ENCODE measurements around the gene CCIN.

- TF ChIP-seq, protein P1, sequence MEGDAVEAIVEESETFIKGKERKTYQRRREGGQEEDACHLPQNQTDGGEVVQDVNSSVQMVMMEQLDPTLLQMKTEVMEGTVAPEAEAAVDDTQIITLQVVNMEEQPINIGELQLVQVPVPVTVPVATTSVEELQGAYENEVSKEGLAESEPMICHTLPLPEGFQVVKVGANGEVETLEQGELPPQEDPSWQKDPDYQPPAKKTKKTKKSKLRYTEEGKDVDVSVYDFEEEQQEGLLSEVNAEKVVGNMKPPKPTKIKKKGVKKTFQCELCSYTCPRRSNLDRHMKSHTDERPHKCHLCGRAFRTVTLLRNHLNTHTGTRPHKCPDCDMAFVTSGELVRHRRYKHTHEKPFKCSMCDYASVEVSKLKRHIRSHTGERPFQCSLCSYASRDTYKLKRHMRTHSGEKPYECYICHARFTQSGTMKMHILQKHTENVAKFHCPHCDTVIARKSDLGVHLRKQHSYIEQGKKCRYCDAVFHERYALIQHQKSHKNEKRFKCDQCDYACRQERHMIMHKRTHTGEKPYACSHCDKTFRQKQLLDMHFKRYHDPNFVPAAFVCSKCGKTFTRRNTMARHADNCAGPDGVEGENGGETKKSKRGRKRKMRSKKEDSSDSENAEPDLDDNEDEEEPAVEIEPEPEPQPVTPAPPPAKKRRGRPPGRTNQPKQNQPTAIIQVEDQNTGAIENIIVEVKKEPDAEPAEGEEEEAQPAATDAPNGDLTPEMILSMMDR (IDR thresholded peaks at IDR 0.05), result no peak
- no peak for TF ChIP-seq POLR2A (IDR thresholded peaks at IDR 0.05)
Observed at GRCh38 chr9:36173861-36174260, 4.7 kb downstream of the CCIN start.

Data from vagina (tissue), 2 donors.